Parathyroid adenoma (tissue), 2 donors: Measurements from ENCODE around the gene FKBP5.

ENCODE experiments used
- H2AFZ ChIP-seq: fragments of 300-600 bp; sonication (generic); one replicate; pipeline ENCODE4 v1.7.0; 2017; ENCODE audit warnings: antibody characterized with exemption, mild to moderate bottlenecking
- H3K27ac ChIP-seq: fragments of 300-600 bp; sonication (generic); one replicate; pipeline ENCODE4 v1.7.0; 2017
- H3K27me3 ChIP-seq: fragments of 300-600 bp; sonication (generic); one replicate; pipeline ENCODE4 v1.7.0; 2017; ENCODE audit warnings: low read length; ENCODE audit not compliant: control insufficient read depth, insufficient read depth
- H3K36me3 ChIP-seq: fragments of 300-600 bp; sonication (generic); one replicate; pipeline ENCODE4 v1.7.0; 2017; ENCODE audit warnings: low read length; ENCODE audit not compliant: control insufficient read depth, insufficient read depth
- H3K4me1 ChIP-seq: fragments of 300-600 bp; sonication (generic); one replicate; pipeline ENCODE4 v1.7.0; 2017; ENCODE audit warnings: control low read depth
- H3K4me2 ChIP-seq: fragments of 300-600 bp; sonication (generic); one replicate; pipeline ENCODE4 v1.7.0; 2017; ENCODE audit warnings: low read length
- H3K4me3 ChIP-seq: fragments of 300-600 bp; sonication (generic); one replicate; pipeline ENCODE4 v1.7.0; 2017; ENCODE audit warnings: low read depth, low read length
- H3K79me2 ChIP-seq: fragments of 300-600 bp; sonication (generic); one replicate; pipeline ENCODE4 v1.7.0; 2017; ENCODE audit warnings: control low read depth
- H3K9ac ChIP-seq: fragments of 300-600 bp; sonication (generic); one replicate; pipeline ENCODE4 v1.7.0; 2017; ENCODE audit warnings: mild to moderate bottlenecking
- H3K9me3 ChIP-seq: fragments of 300-600 bp; sonication (generic); one replicate; pipeline ENCODE4 v1.7.0; 2017; ENCODE audit warnings: low read length; ENCODE audit not compliant: control insufficient read depth
- CTCF ChIP-seq: fragments of 300-600 bp; sonication (generic); IDR thresholded peaks from one replicate; pipeline ENCODE4 v1.7.0; 2017; ENCODE audit warnings: antibody characterized with exemption, mild to moderate bottlenecking
- donor health status: primary hyperparathyroidism.

FKBP5 gene

GRCh38 chr6:35678814-35679213 is 9.9 kb downstream of the FKBP5 start:
- H3K36me3 ChIP-seq: no peaks in the 10 kb centered on the region
- H3K9me3 ChIP-seq: no peaks in the 10 kb centered on the region
- H3K4me1 ChIP-seq: peaks cover 2% of the 10 kb centered on the region
- no peak for TF ChIP-seq CTCF
- H3K4me2 ChIP-seq: no peak overlapping the region
- no peak overlapping the region for H3K9ac ChIP-seq
- no peak overlapping the region for H3K27ac ChIP-seq
- H2AFZ ChIP-seq: no peak overlapping the region
- no peaks in the 10 kb centered on the region for H3K27me3 ChIP-seq
- no peak overlapping the region for H3K4me3 ChIP-seq
- peaks cover 54% of the 10 kb centered on the region for H3K79me2 ChIP-seq

- Histone ChIP-seq H3K27me3 (no peaks in the 10 kb centered on the region), H3K27ac (no peak overlapping the region), H2AFZ (no peak overlapping the region), H3K9ac (no peak overlapping the region), H3K4me2 (no peak overlapping the region), H3K4me3 (no peak overlapping the region), H3K9me3 (no peaks in the 10 kb centered on the region), H3K36me3 (no peaks in the 10 kb centered on the region), H3K79me2 (peaks cover 53% of the 10 kb centered on the region), H3K4me1 (peaks cover 2% of the 10 kb centered on the region)
- no peak for TF ChIP-seq CTCF
Measured at GRCh38 chr6:35678021-35678654, 10.6 kb downstream of the FKBP5 start.

GRCh38 chr6:35677456-35677855 is 11.3 kb downstream of the FKBP5 start:
- Histone ChIP-seq H3K27ac (no peak overlapping the region), H3K4me1 (peaks cover 2% of the 10 kb centered on the region)

GRCh38 chr6:35675871-35676459 is 12.8 kb downstream of the FKBP5 start:
- Histone ChIP-seq H3K9ac (no peak overlapping the region), H3K27ac (no peak overlapping the region), H3K9me3 (no peaks in the 10 kb centered on the region), H2AFZ (no peak overlapping the region), H3K4me1 (peaks cover 2% of the 10 kb centered on the region), H3K4me2 (no peak overlapping the region), H3K27me3 (no peaks in the 10 kb centered on the region), H3K79me2 (peaks cover 60% of the 10 kb centered on the region), H3K36me3 (no peaks in the 10 kb centered on the region), H3K4me3 (no peak overlapping the region)
- TF ChIP-seq CTCF: no peak

More at GRCh38 chr6:35677456-35677855, 11.3 kb downstream of the FKBP5 start:
- Histone ChIP-seq H2AFZ (no peak overlapping the region), H3K36me3 (no peaks in the 10 kb centered on the region), H3K4me3 (no peak overlapping the region), H3K4me2 (no peak overlapping the region), H3K9me3 (no peaks in the 10 kb centered on the region), H3K27me3 (no peaks in the 10 kb centered on the region), H3K9ac (no peak overlapping the region), H3K79me2 (peaks cover 57% of the 10 kb centered on the region)
- no peak for TF ChIP-seq CTCF

- Histone ChIP-seq H3K79me2 (peaks cover 53% of the 10 kb centered on the region), H3K4me3 (no peak overlapping the region), H3K4me2 (no peak overlapping the region), H2AFZ (no peak overlapping the region), H3K9ac (no peak overlapping the region), H3K36me3 (no peaks in the 10 kb centered on the region), H3K27me3 (no peaks in the 10 kb centered on the region), H3K27ac (no peak overlapping the region), H3K4me1 (peaks cover 2% of the 10 kb centered on the region), H3K9me3 (no peaks in the 10 kb centered on the region)
- no peak for TF ChIP-seq CTCF
Measured at GRCh38 chr6:35674594-35674993, 14.1 kb downstream of the FKBP5 start.
